ENCODE data around the gene C1orf174.

C1orf174 gene

GRCh38 chr1:3900150-3900968, at the start of gene C1orf174:
C1orf174 (minus strand) TSS chr1:3900272; CDS start chr1:3900186, 86 bp downstream.
- peak; percentile 95 for DNase-seq

GRCh38 chr1:3948344-3948743, 48.3 kb upstream of the C1orf174 start:
- no peak for DNase-seq

- DNase-seq = no peak
These were observed 46.1 kb upstream of the C1orf174 start for GRCh38 chr1:3945916-3946840.

GRCh38 chr1:3945222-3945621, 45.1 kb upstream of the C1orf174 start:
- no peak for DNase-seq

GRCh38 chr1:3944578-3945125, 44.6 kb upstream of the C1orf174 start:
- DNase-seq = no peak

- DNase-seq = no peak
These were observed 43.9 kb upstream of the C1orf174 start for GRCh38 chr1:3943806-3944577.

- DNase-seq = no peak
These were observed 43.0 kb upstream of the C1orf174 start for GRCh38 chr1:3943123-3943431.

GRCh38 chr1:3942416-3943122, 42.5 kb upstream of the C1orf174 start:
- no peak for DNase-seq

- DNase-seq = no peak
These were observed 40.8 kb upstream of the C1orf174 start for GRCh38 chr1:3940754-3941345.

- DNase-seq = no peak
These were observed 40.1 kb upstream of the C1orf174 start for GRCh38 chr1:3940081-3940753.

- no peak for DNase-seq
These were observed 39.4 kb upstream of the C1orf174 start for GRCh38 chr1:3939242-3940080.

GRCh38 chr1:3932156-3932919, 32.3 kb upstream of the C1orf174 start:
- DNase-seq = no peak

GRCh38 chr1:3931007-3931912, 31.2 kb upstream of the C1orf174 start:
- DNase-seq = no peak

- no peak for DNase-seq
These were observed 30.4 kb upstream of the C1orf174 start for GRCh38 chr1:3930301-3931006.

- no peak for DNase-seq
These were observed 29.1 kb upstream of the C1orf174 start for GRCh38 chr1:3929126-3929525.

GRCh38 chr1:3928586-3928985, 28.5 kb upstream of the C1orf174 start:
- no peak for DNase-seq

- no peak for DNase-seq
These were observed 26.9 kb upstream of the C1orf174 start for GRCh38 chr1:3926956-3927355.

GRCh38 chr1:3925762-3926161, 25.7 kb upstream of the C1orf174 start:
- DNase-seq = no peak

All from activated CD8-positive, alpha-beta memory T cell treated with anti-CD3 and anti-CD28 coated beads for 24 hours (primary cell).